SK-N-SH (cell line): ENCODE results near the gene SNRNP25.

Experiments used
- CHD2 ChIP-seq: fragments of 150-350 bp; IDR thresholded peaks from 2 replicates; pipeline ENCODE4 v1.6.1; 2018; ENCODE audit warnings: low read length; ENCODE audit not compliant: partially characterized antibody
- CTCF ChIP-seq: fragments of 200-600 bp; sonication (generic); IDR thresholded peaks from 2 replicates; pipeline ENCODE4 v1.6.1; 2017; ENCODE audit warnings: antibody characterized with exemption, mild to moderate bottlenecking, moderate library complexity
- FOSL2 ChIP-seq: IDR thresholded peaks from 2 replicates; pipeline ENCODE4 v1.4.0; 2012; ENCODE audit warnings: low read depth, mild to moderate bottlenecking, moderate library complexity, borderline replicate concordance
- FOXM1 ChIP-seq: IDR thresholded peaks from 2 replicates; pipeline ENCODE4 v1.4.0; 2012; ENCODE audit warnings: low read depth, mild to moderate bottlenecking
- GABPA ChIP-seq: IDR thresholded peaks from 2 replicates; pipeline ENCODE4 v1.4.0; 2012; ENCODE audit warnings: low read depth, mild to moderate bottlenecking
- MAX ChIP-seq: IDR thresholded peaks from 2 replicates; pipeline ENCODE4 v1.4.0; 2012; ENCODE audit warnings: low read depth
- POLR2AphosphoS5 ChIP-seq: IDR thresholded peaks from 2 replicates; pipeline ENCODE4 v1.6.1; 2012; ENCODE audit warnings: low read depth, low read length
- SMC3 ChIP-seq: IDR thresholded peaks from 2 replicates; pipeline ENCODE4 v1.6.1; 2012; ENCODE audit warnings: low read depth, low read length, improper control_type of control experiment
- TAF1 ChIP-seq: IDR thresholded peaks from 2 replicates; pipeline ENCODE4 v1.6.1; 2012; ENCODE audit warnings: low read depth, mild to moderate bottlenecking, low read length, moderate library complexity, borderline replicate concordance
- TEAD4 ChIP-seq: IDR thresholded peaks from 2 replicates; pipeline ENCODE4 v1.4.0; 2012; ENCODE audit warnings: mild to moderate bottlenecking, borderline replicate concordance; ENCODE audit not compliant: insufficient read depth
- USF1 ChIP-seq: IDR thresholded peaks from 2 replicates; pipeline ENCODE4 v1.4.0; 2012; ENCODE audit warnings: low read depth, borderline replicate concordance
- YY1 ChIP-seq: IDR thresholded peaks from 2 replicates; pipeline ENCODE4 v1.4.0; 2012; ENCODE audit warnings: low read depth, mild to moderate bottlenecking

GRCh38 chr16:34648-34987 lies 19.0 kb upstream of the SNRNP25 start:
- TF ChIP-seq CTCF (no peak), CHD2 (no peak), FOXM1 (no peak), POLR2AphosphoS5 (no peak), MAX (no peak), USF1 (no peak), FOSL2 (no peak), SMC3 (no peak), TEAD4 (no peak), YY1 (no peak), TAF1 (no peak), GABPA (no peak)
